Right atrium auricular region (tissue), 2 donors: ENCODE measurements around the gene B4GALNT1. TPM values are rescaled to one million over a fixed set of nuclear protein-coding genes. Genes with fewer than 3 reads are reported as not detected.

Source experiments
- DNase-seq: peaks from one replicate; pipeline ENCODE4 v3.0.0-alpha.2; 2019; ENCODE audit warnings: low spot score
- H3K27ac ChIP-seq, 2 donors: fragments of 200-600 bp; sonication (generic); 1 replicate in 1 of 2; 2 replicates in 1 of 2; pipeline ENCODE4 v1.5.1; 2016 to 2019
- H3K27me3 ChIP-seq, 2 donors: fragments of 200-600 bp; sonication (generic); one replicate each; pipeline versions ENCODE4 v1.5.1 to v1.6.0; 2017 to 2019
- H3K36me3 ChIP-seq: fragments of 200-600 bp; sonication (generic); one replicate; pipeline ENCODE4 v1.5.1; 2016
- H3K4me1 ChIP-seq, 2 donors: fragments of 200-600 bp; sonication (generic); one replicate each; pipeline versions ENCODE4 v1.5.1 to v1.6.0; 2017 to 2019
- H3K4me3 ChIP-seq, 2 donors: fragments of 200-600 bp; sonication (generic); 1 replicate in 1 of 2; 2 replicates in 1 of 2; pipeline ENCODE4 v1.5.1; 2017 to 2019; ENCODE audit warnings: mild to moderate bottlenecking in 1 of 2, moderate library complexity in 1 of 2
- H3K9me3 ChIP-seq, 2 donors: fragments of 200-600 bp; sonication (generic); one replicate each; pipeline ENCODE4 v1.5.1; 2019
- CTCF ChIP-seq, 2 donors: fragments of 200-600 bp; sonication (generic); IDR thresholded peaks; one replicate each; pipeline ENCODE4 v1.5.1; 2019; ENCODE audit warnings: antibody characterized with exemption in 2 of 2
- total RNA-seq, 2 donors: library from RNA; depleted of rRNA; stranded (reverse); fragments of >200 nt; gene quantifications; one replicate each; pipeline ENCODE4 v1.1.0, GENCODE V29; 2016

B4GALNT1 gene
- total RNA-seq, 2 donors from 2014 or later = 3.5 to 4.4 TPM

DNA sequence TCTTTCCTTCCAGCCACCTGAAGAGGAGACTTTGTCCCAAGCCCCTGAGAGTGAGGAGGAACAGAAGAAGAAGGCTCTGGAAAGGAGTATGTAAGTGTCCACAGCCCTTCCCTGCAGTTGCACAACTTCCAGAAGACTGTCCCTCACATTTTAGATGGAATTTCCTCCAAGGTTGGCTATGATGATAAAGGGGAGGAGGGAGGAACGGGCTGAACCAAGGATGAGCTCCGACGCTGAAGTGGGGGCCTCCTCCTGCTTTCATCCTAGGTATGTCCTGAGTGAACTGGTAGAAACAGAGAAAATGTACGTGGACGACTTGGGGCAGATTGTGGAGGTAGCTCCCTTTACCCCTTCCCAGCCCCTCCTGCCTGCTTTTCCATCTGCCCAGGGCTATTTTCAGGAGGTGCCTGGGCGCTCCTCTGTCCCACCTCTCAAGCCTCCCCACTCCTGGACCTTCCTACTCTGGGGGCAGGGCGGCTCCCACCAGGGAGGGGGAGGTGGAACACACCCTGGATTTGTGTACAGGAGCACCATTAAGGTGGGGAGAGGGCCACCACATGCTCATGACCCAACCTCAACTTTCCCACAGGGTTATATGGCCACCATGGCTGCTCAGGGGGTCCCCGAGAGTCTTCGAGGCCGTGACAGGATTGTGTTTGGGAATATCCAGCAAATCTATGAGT lies 19.4 kb downstream of the B4GALNT1 start:
- H3K4me3 ChIP-seq = no peak overlapping the region
- DNase-seq = no peak
- no peak for TF ChIP-seq CTCF (IDR thresholded peaks at IDR 0.05)
- H3K9me3 ChIP-seq = no peaks in the 10 kb centered on the region
- no peak overlapping the region for H3K27ac ChIP-seq
- H3K27me3 ChIP-seq = no peaks in the 10 kb centered on the region
- H3K4me1 ChIP-seq = peaks cover 0 to 48% of the 10 kb centered on the region in 2 donors
- H3K36me3 ChIP-seq = no peaks in the 10 kb centered on the region

DNA sequence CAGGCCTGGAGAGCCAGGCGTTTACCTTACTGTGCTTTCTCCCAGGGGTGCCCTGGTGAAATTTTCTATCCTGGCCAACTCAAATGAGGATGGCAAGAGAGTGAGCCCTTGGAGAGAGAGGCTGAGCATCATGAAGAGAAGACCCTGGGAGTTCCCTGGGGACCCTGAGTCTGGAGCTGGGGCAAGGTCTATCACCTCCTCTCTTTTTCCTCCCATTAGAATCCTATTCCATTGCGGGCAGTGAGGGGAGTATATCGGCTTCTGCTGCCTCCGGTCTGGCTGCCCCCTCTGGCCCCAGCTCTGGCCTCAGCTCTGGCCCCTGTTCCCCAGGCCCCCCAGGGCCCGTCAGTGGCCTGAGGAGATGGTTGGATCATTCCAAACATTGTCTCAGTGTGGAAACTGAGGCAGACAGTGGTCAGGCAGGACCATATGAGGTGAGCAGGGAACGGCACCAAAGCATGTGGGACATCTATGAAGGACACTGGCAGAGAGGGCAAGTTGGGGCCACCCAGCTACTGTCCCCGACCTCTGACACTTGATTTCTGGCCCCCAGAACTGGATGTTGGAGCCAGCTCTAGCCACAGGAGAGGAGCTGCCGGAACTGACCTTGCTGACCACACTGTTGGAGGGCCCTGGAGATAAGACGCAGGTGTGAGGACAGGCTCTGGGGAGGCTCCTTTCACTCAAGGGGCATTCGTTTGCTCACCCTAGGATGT lies 20.1 kb downstream of the B4GALNT1 start:
- TF ChIP-seq CTCF (IDR thresholded peaks at IDR 0.05) = no peak
- Histone ChIP-seq H3K36me3 (no peaks in the 10 kb centered on the region), H3K27ac (peak overlapping the region in 1 of 2 donors; percentile 85), H3K4me1 (peaks cover 0 to 48% of the 10 kb centered on the region in 2 donors), H3K9me3 (no peaks in the 10 kb centered on the region), H3K27me3 (no peaks in the 10 kb centered on the region), H3K4me3 (peak overlapping the region in 1 of 2 donors; percentile 82)
- no peak for DNase-seq

DNA sequence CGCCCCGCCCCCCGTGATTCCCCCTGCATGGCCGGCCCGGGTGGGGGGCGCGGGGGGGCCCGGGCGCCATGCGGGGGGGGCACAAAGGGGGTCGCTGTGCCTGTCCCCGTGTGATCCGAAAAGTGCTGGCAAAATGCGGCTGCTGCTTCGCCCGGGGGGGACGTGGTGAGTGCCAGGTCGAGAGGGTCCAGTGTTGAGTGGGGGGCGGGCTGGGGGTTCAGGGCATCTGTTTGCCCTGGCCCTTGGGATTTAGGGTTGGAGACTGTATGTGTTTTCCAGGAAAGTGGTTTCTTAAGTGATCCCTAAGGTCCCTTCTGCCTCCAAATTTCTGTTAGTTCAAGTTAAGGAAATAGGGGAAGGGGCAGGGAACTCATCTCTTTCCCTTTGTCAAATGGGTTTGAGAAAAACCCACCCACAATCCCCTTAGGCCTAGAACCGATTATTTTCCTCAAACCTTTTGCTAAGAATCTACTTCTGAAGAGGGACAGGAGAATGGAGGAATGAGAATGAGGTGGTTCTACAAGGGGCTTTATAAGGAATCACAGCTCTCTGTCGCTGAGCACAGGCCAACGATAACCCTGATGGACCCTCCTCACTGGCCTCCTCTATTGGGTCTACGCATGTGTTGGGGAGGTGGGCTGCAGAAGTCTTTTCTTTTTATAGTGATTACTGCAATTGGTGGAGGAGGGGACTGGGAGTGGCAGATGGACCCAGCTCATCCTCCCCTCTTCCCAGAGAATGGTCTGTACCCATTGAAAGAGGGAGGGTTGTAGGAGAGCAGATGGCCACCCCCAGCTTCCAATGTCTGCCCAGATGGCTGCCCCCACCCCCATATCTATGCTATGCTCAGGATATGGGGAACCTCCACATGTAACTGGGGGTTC lies 20.9 kb downstream of the B4GALNT1 start:
- H3K27ac ChIP-seq = peak overlapping the region; percentile 85 to 87
- H3K36me3 ChIP-seq = no peaks in the 10 kb centered on the region
- no peaks in the 10 kb centered on the region for H3K27me3 ChIP-seq
- no peaks in the 10 kb centered on the region for H3K9me3 ChIP-seq
- H3K4me1 ChIP-seq = peaks cover 0 to 48% of the 10 kb centered on the region in 2 donors
- peak overlapping the region; percentile 78 to 82 for H3K4me3 ChIP-seq
- no peak for TF ChIP-seq CTCF (IDR thresholded peaks at IDR 0.05)
- no peak for DNase-seq

GRCh38 chr12:57611108-57611826 lies 21.7 kb downstream of the B4GALNT1 start, which contains the start of gene ARHGEF25:
Gene ARHGEF25, plus strand, starts transcription at chr12:57611435. Its CDS starts 460 bp downstream, at chr12:57611895.
- no peak for TF ChIP-seq CTCF (IDR thresholded peaks at IDR 0.05)
- no peaks in the 10 kb centered on the region for H3K9me3 ChIP-seq
- peak within 1 kb of the TSS; percentile 85 to 87 for H3K27ac ChIP-seq
- no peaks in the 10 kb centered on the region for H3K27me3 ChIP-seq
- H3K36me3 ChIP-seq = no peaks in the 10 kb centered on the region
- H3K4me3 ChIP-seq = peak within 1 kb of the TSS; percentile 78 to 82
- DNase-seq = no peak
- peaks cover 0 to 48% of the 10 kb centered on the region in 2 donors for H3K4me1 ChIP-seq

GRCh38 chr12:57610554-57611107 lies 22.4 kb downstream of the B4GALNT1 start:
- no peaks in the 10 kb centered on the region for H3K9me3 ChIP-seq
- no peak for DNase-seq
- no peaks in the 10 kb centered on the region for H3K27me3 ChIP-seq
- TF ChIP-seq CTCF (IDR thresholded peaks at IDR 0.05) = no peak
- no peaks in the 10 kb centered on the region for H3K36me3 ChIP-seq
- H3K4me1 ChIP-seq = peaks cover 0 to 52% of the 10 kb centered on the region in 2 donors
- peak overlapping the region; percentile 78 to 82 for H3K4me3 ChIP-seq
- H3K27ac ChIP-seq = peak overlapping the region; percentile 85 to 87
